ENCODE measurements around the gene DUSP6.

DNA sequence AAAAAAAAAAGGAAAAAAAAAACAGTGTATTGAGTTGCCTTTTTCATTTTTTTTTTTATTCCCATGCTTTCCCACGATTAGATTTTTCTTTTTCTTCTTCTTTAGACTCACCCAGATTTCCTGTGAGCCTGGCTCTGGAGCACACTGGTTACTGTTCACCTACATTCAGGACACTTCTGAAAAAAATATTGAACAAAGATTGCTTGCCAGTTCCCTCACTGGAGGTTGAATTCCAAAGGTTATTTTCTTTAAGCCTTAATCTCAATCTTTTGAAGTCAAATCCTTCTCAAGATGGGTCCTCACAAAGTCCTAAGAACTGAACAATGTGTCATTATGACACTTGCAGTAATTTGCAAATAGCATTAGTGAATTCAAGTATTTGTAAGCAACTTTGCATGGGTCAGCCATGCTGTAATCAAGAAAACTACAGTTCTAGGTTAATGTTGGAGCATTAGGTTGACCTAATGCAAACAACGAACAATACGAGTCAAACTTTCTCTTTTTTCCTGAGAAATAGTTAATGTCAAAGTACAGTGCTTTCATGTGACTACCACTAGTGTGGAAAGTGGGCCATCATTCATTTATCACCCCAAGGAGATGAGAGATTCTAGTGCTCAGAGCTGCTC lies 49.2 kb upstream of the DUSP6 start:
- TF ChIP-seq, protein P1, sequence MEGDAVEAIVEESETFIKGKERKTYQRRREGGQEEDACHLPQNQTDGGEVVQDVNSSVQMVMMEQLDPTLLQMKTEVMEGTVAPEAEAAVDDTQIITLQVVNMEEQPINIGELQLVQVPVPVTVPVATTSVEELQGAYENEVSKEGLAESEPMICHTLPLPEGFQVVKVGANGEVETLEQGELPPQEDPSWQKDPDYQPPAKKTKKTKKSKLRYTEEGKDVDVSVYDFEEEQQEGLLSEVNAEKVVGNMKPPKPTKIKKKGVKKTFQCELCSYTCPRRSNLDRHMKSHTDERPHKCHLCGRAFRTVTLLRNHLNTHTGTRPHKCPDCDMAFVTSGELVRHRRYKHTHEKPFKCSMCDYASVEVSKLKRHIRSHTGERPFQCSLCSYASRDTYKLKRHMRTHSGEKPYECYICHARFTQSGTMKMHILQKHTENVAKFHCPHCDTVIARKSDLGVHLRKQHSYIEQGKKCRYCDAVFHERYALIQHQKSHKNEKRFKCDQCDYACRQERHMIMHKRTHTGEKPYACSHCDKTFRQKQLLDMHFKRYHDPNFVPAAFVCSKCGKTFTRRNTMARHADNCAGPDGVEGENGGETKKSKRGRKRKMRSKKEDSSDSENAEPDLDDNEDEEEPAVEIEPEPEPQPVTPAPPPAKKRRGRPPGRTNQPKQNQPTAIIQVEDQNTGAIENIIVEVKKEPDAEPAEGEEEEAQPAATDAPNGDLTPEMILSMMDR (IDR thresholded peaks at IDR 0.05; ENCODE audit: poor library complexity, severe bottlenecking), result no peak
- no peak for TF ChIP-seq EZH2 (IDR thresholded peaks at IDR 0.05; ENCODE audit: borderline replicate concordance, insufficient read depth, low read length, poor library complexity, severe bottlenecking)
- no peak for TF ChIP-seq TAF1 (IDR thresholded peaks at IDR 0.05; ENCODE audit: low read depth)
- TF ChIP-seq, protein P2, sequence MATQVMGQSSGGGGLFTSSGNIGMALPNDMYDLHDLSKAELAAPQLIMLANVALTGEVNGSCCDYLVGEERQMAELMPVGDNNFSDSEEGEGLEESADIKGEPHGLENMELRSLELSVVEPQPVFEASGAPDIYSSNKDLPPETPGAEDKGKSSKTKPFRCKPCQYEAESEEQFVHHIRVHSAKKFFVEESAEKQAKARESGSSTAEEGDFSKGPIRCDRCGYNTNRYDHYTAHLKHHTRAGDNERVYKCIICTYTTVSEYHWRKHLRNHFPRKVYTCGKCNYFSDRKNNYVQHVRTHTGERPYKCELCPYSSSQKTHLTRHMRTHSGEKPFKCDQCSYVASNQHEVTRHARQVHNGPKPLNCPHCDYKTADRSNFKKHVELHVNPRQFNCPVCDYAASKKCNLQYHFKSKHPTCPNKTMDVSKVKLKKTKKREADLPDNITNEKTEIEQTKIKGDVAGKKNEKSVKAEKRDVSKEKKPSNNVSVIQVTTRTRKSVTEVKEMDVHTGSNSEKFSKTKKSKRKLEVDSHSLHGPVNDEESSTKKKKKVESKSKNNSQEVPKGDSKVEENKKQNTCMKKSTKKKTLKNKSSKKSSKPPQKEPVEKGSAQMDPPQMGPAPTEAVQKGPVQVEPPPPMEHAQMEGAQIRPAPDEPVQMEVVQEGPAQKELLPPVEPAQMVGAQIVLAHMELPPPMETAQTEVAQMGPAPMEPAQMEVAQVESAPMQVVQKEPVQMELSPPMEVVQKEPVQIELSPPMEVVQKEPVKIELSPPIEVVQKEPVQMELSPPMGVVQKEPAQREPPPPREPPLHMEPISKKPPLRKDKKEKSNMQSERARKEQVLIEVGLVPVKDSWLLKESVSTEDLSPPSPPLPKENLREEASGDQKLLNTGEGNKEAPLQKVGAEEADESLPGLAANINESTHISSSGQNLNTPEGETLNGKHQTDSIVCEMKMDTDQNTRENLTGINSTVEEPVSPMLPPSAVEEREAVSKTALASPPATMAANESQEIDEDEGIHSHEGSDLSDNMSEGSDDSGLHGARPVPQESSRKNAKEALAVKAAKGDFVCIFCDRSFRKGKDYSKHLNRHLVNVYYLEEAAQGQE (IDR thresholded peaks at IDR 0.05; ENCODE audit: borderline replicate concordance), result no peak
- no peak for TF ChIP-seq POLR2AphosphoS5 (IDR thresholded peaks at IDR 0.05)
- no peak for TF ChIP-seq MXI1 (conservative IDR thresholded peaks at IDR 0.05; ENCODE audit: poor library complexity, severe bottlenecking)
- TF ChIP-seq SMC3 (conservative IDR thresholded peaks at IDR 0.05; ENCODE audit: poor library complexity), result no peak

Data from neural cell (in vitro differentiated cells).